Gastrocnemius medialis (tissue), 4 donors: ENCODE measurements around the gene ZNF280A.

Source experiments
- POLR2A ChIP-seq, 2 donors: fragments of 450-650 bp; IDR thresholded peaks; one replicate each; pipeline ENCODE4 v1.6.1; 2017; ENCODE audit warnings: antibody characterized with exemption in 2 of 2, mild to moderate bottlenecking in 2 of 2, moderate library complexity in 2 of 2
- TF ChIP-seq, protein P1 (sequence below), 5 experiments: fragments of 450-650 bp in 3 of 5; fragments of 200-600 bp in 2 of 5; sonication (generic) in 2 of 5; IDR thresholded peaks in 4 of 5; conservative IDR thresholded peaks in 1 of 5; 1 replicate in 4 of 5; 2 replicates in 1 of 5; pipeline ENCODE4 v1.5.1; 2016 to 2019; ENCODE audit warnings: antibody characterized with exemption in 5 of 5, mild to moderate bottlenecking in 3 of 5, moderate library complexity in 3 of 5

DNA sequence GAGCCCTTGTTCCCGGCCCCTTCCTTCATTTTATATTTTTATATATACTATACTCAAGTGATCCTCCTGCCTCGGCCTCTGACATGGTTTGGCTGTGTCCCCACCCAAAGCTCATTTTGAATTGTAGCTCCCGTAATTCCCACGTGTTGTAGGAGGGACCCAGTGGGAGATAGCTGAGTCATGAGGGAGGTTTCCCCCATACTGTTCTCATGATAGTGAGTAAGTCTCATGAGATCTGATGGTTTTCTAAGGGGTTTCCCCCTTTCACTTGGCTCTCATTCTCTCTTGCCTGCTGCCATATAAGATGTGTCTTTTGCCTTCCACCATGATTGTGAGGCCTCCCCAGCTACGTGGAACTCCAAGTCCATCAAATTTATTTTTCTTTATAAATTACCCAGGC lies 7.2 kb upstream of the ZNF280A start:
- TF ChIP-seq, protein P1, sequence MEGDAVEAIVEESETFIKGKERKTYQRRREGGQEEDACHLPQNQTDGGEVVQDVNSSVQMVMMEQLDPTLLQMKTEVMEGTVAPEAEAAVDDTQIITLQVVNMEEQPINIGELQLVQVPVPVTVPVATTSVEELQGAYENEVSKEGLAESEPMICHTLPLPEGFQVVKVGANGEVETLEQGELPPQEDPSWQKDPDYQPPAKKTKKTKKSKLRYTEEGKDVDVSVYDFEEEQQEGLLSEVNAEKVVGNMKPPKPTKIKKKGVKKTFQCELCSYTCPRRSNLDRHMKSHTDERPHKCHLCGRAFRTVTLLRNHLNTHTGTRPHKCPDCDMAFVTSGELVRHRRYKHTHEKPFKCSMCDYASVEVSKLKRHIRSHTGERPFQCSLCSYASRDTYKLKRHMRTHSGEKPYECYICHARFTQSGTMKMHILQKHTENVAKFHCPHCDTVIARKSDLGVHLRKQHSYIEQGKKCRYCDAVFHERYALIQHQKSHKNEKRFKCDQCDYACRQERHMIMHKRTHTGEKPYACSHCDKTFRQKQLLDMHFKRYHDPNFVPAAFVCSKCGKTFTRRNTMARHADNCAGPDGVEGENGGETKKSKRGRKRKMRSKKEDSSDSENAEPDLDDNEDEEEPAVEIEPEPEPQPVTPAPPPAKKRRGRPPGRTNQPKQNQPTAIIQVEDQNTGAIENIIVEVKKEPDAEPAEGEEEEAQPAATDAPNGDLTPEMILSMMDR (IDR thresholded peaks at IDR 0.05 in 4 of 5, conservative IDR thresholded peaks at IDR 0.05 in 1 of 5) = no peak
- no peak for TF ChIP-seq POLR2A (IDR thresholded peaks at IDR 0.05)
